Adrenal gland (tissue), 5 donors: Measurements from ENCODE around the gene SEPTIN8.

ENCODE experiments used
- CTCF ChIP-seq, 6 experiments: fragments of 450-650 bp in 4 of 6; fragments of 200-600 bp in 2 of 6; sonication (generic) in 1 of 6; IDR thresholded peaks; 1 replicate in 5 of 6; 2 replicates in 1 of 6; pipeline versions ENCODE4 v1.5.1 to v1.8.0; 2016 to 2021; ENCODE audit warnings: antibody characterized with exemption in 6 of 6, mild to moderate bottlenecking in 2 of 6, moderate library complexity in 1 of 6
- POLR2A ChIP-seq, 2 donors: fragments of 450-650 bp; IDR thresholded peaks; one replicate each; pipeline ENCODE4 v1.6.1; 2017; ENCODE audit warnings: antibody characterized with exemption in 2 of 2, mild to moderate bottlenecking in 2 of 2, moderate library complexity in 1 of 2
- donor health status: DM: no; HTN: no; CAD: no.

- TF ChIP-seq POLR2A (IDR thresholded peaks at IDR 0.05) (no peak), CTCF (IDR thresholded peaks at IDR 0.05) (no peak)
Observed at GRCh38 chr5:132787076-132787475, 10.0 kb upstream of the SEPTIN8 start.
